Endothelial cell of umbilical vein (primary cell): ENCODE measurements around the gene RBMS3. TPM values are rescaled to one million over a fixed set of nuclear protein-coding genes. Genes with fewer than 3 reads are reported as not detected.

Source experiments
- BruUV-seq: library from RNA; stranded (reverse); fragments of 400-500 nt; replicated peaks from 2 replicates; lab custom pipeline; 2021; lab: Mats Ljungman, UMichigan
- CTCF ChIA-PET: fragments of 300-600, 350-600 bp; sonication (Branson Sonifier 250); formaldehyde crosslinking; loops from one replicate; lab custom pipeline; 2021; ENCODE audit warnings: antibody characterized with exemption, inconsistent platforms; lab: Charles Lee
- POLR2A ChIA-PET: fragments of 300-600, 350-600 bp; sonication (Branson Sonifier 250); formaldehyde crosslinking; loops from one replicate; lab custom pipeline; 2021; ENCODE audit warnings: antibody characterized with exemption, inconsistent platforms; lab: Charles Lee
- DNase-seq: peaks from one replicate; pipeline ENCODE4 v3.0.0-alpha.2; 2011; ENCODE audit warnings: low read depth, low spot score
- FAIRE-seq: peaks from 2 replicates; lab custom pipeline; 2011; peaks lifted over from hg19 to GRCh38; lab: Jason Lieb, UNC
- H2AFZ ChIP-seq: 2 replicates; pipeline ENCODE4 v1.6.0; 2012; ENCODE audit warnings: low read depth, low read length, control low read depth, inconsistent platforms
- H3K27ac ChIP-seq: 2 replicates; pipeline ENCODE4 v1.5.1; 2011; ENCODE audit warnings: low read depth, mild to moderate bottlenecking, control low read depth, low read length, moderate library complexity; ENCODE audit not compliant: insufficient read depth
- H3K27me3 ChIP-seq, 2 experiments: 2 replicates each; pipeline versions ENCODE4 v1.6.0 to v1.6.1; 2011; ENCODE audit warnings: low read length in 2 of 2, mixed read lengths in 1 of 2; ENCODE audit not compliant: control insufficient read depth in 2 of 2, insufficient read depth in 2 of 2
- H3K36me3 ChIP-seq, 2 experiments: 2 replicates in 1 of 2; 3 replicates in 1 of 2; pipeline ENCODE4 v1.5.1; 2011; ENCODE audit warnings: low read length in 2 of 2, mild to moderate bottlenecking in 1 of 2, moderate library complexity in 1 of 2; ENCODE audit not compliant: control insufficient read depth in 2 of 2, insufficient read depth in 2 of 2; ENCODE audit errors: extremely low read depth in 1 of 2
- H3K4me1 ChIP-seq: 3 replicates; pipeline ENCODE4 v1.5.1; 2011; ENCODE audit warnings: mild to moderate bottlenecking, low read length; ENCODE audit not compliant: control insufficient read depth, insufficient read depth; ENCODE audit errors: extremely low read depth
- H3K4me2 ChIP-seq: 2 replicates; pipeline ENCODE4 v1.6.1; 2011; ENCODE audit warnings: low read length, control low read depth, mixed read lengths; ENCODE audit not compliant: insufficient read depth
- H3K4me3 ChIP-seq, 3 experiments: fragments of 200-600 bp in 1 of 3; sonication (generic), shearing (Covaris generic) in 1 of 3; replicated peaks in 1 of 3; 2 replicates each; pipeline ENCODE4 v1.5.1; 2011 to 2016; ENCODE audit warnings: control low read depth in 3 of 3, low read length in 3 of 3, mild to moderate bottlenecking in 2 of 3, inconsistent platforms in 1 of 3, low read depth in 1 of 3, moderate library complexity in 1 of 3; ENCODE audit not compliant: insufficient read depth in 1 of 3
- H3K79me2 ChIP-seq: 2 replicates; pipeline ENCODE4 v1.6.0; 2012; ENCODE audit warnings: low read length, inconsistent platforms; ENCODE audit not compliant: control insufficient read depth, insufficient read depth
- H3K9ac ChIP-seq: replicated peaks from 2 replicates; pipeline ENCODE3; 2011; ENCODE audit warnings: low read length, control low read depth; ENCODE audit not compliant: insufficient read depth; ENCODE audit errors: extremely low read depth
- H3K9me1 ChIP-seq: replicated peaks from 3 replicates; pipeline ENCODE4 v1.6.0; 2011; ENCODE audit warnings: mild to moderate bottlenecking, low read length; ENCODE audit not compliant: control insufficient read depth, insufficient read depth; ENCODE audit errors: extremely low read depth
- H3K9me3 ChIP-seq: replicated peaks from 2 replicates; pipeline ENCODE4 v1.5.1; 2012; ENCODE audit warnings: low read length, inconsistent platforms; ENCODE audit not compliant: control insufficient read depth, insufficient read depth
- H4K20me1 ChIP-seq: replicated peaks from 2 replicates; pipeline ENCODE3; 2011; ENCODE audit warnings: mild to moderate bottlenecking, low read length; ENCODE audit not compliant: control insufficient read depth, insufficient read depth; ENCODE audit errors: extremely low read depth
- EZH2 ChIP-seq: IDR thresholded peaks from 2 replicates; pipeline ENCODE4 v1.6.1; 2012; ENCODE audit warnings: borderline replicate concordance, low read depth, mild to moderate bottlenecking, moderate library complexity, low read length, inconsistent platforms; ENCODE audit not compliant: severe bottlenecking
- FOS ChIP-seq: IDR thresholded peaks from 2 replicates; pipeline ENCODE4 v1.6.1; 2011; ENCODE audit warnings: mild to moderate bottlenecking, low read length, moderate library complexity, borderline replicate concordance; ENCODE audit not compliant: insufficient read depth
- GATA2 ChIP-seq: IDR thresholded peaks from 2 replicates; pipeline ENCODE4 v1.7.0; 2011; ENCODE audit warnings: low read depth, mild to moderate bottlenecking, moderate library complexity, mixed read lengths, low read length; ENCODE audit not compliant: insufficient read length, insufficient read depth
- JUN ChIP-seq: IDR thresholded peaks from 2 replicates; pipeline ENCODE4 v1.6.1; 2011; ENCODE audit warnings: borderline replicate concordance, low read depth; ENCODE audit not compliant: insufficient read length, insufficient read depth
- MYC ChIP-seq: IDR thresholded peaks from one replicate; pipeline ENCODE4 v1.6.1; 2011; ENCODE audit warnings: mild to moderate bottlenecking, low read depth, low read length
- POLR2A ChIP-seq: IDR thresholded peaks from 2 replicates; pipeline ENCODE4 v1.6.1; 2012; ENCODE audit warnings: low read depth, mild to moderate bottlenecking, control low read depth, low read length
- POLR2AphosphoS5 ChIP-seq: IDR thresholded peaks from 2 replicates; pipeline ENCODE4 v1.6.1; 2012; ENCODE audit warnings: low read depth, mild to moderate bottlenecking, control low read depth, low read length, moderate library complexity; ENCODE audit not compliant: insufficient read depth
- dilution Hi-C: fragments of 300-500 bp; cut with MboI; formaldehyde crosslinking; loops from one replicate; pipeline ENCODE4 v1.15.0; 2019; ENCODE audit warnings: low sequenced_read_pairs; ENCODE audit not compliant: extremely low pct_ligation_motif_present
- intact Hi-C: fragments of 100-400 bp; cut with micrococcal nuclease; formaldehyde crosslinking; loops from one replicate; pipeline ENCODE4 v1.10.0; 2022
- polyA plus RNA-seq, 4 experiments: library from polyadenylated mRNA; depleted of rRNA in 3 of 4; stranded (reverse) in 3 of 4; unstranded in 1 of 4; fragments of >200 nt; gene quantifications; 2 replicates each; pipeline versions ENCODE4 v1.2.1 to v1.2.3, GENCODE V29; 2011 to 2012; ENCODE audit warnings: missing spikeins in 1 of 4
- total RNA-seq: library from RNA; stranded (reverse); gene quantifications from 2 replicates; pipeline ENCODE4 v1.2.3, GENCODE V29; 2021
- TF ChIP-seq, protein P1 (sequence below), 2 donors: IDR thresholded peaks; 1 replicate in 1 of 2; 2 replicates in 1 of 2; pipeline ENCODE4 v1.5.1; 2011; ENCODE audit warnings: low read length in 2 of 2, mild to moderate bottlenecking in 2 of 2, moderate library complexity in 2 of 2, control low read depth in 1 of 2, inconsistent platforms in 1 of 2, low read depth in 1 of 2; ENCODE audit not compliant: insufficient read depth in 1 of 2; ENCODE audit errors: extremely low read depth in 1 of 2
- TF ChIP-seq, protein P2 (sequence below): IDR thresholded peaks from 2 replicates; pipeline ENCODE4 v1.6.1; 2011; ENCODE audit not compliant: insufficient read depth, insufficient read length

RBMS3 gene
- total and polyA plus RNA-seq, 2 donors (not counting 3 experiments of a cell fraction or from before 2014, with no cell fraction given) = 13.6 to 42.3 TPM

DNA sequence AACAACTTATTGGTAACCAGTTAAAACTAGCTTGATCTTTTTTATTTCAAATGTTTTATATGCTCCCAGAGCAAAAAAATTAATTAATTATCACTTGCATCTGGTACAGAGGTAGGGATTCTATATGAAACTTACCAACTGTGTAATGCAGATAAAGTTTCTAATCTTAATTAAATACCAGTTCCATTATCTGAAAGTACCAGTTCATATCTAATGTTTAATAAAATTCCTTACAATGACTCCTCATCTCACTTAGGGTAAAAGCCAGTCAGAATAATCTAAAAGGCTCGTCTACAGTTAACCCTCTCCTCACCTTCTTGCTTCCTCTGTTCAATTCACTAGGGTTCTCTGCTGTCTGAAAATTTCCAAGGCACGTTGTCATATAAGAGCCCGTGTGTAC, 384.8 kb downstream of the RBMS3 start:
- Histone ChIP-seq H3K9me3 (no peaks in the 10 kb centered on the region), H3K4me3 (no peak overlapping the region), H3K4me1 (no peaks in the 10 kb centered on the region), H3K9ac (no peak overlapping the region), H4K20me1 (no peaks in the 10 kb centered on the region), H3K27ac (no peak overlapping the region), H3K4me2 (no peak overlapping the region), H3K79me2 (no peaks in the 10 kb centered on the region), H3K27me3 (no peaks in the 10 kb centered on the region), H3K9me1 (no peaks in the 10 kb centered on the region), H2AFZ (no peak overlapping the region), H3K36me3 (no peaks in the 10 kb centered on the region)
- dilution Hi-C loops = no loop called here
- TF ChIP-seq GATA2 (no peak), FOS (no peak), EZH2 (no peak), POLR2A (no peak), POLR2AphosphoS5 (no peak), JUN (no peak), MYC (no peak)
- TF ChIP-seq, protein P1, sequence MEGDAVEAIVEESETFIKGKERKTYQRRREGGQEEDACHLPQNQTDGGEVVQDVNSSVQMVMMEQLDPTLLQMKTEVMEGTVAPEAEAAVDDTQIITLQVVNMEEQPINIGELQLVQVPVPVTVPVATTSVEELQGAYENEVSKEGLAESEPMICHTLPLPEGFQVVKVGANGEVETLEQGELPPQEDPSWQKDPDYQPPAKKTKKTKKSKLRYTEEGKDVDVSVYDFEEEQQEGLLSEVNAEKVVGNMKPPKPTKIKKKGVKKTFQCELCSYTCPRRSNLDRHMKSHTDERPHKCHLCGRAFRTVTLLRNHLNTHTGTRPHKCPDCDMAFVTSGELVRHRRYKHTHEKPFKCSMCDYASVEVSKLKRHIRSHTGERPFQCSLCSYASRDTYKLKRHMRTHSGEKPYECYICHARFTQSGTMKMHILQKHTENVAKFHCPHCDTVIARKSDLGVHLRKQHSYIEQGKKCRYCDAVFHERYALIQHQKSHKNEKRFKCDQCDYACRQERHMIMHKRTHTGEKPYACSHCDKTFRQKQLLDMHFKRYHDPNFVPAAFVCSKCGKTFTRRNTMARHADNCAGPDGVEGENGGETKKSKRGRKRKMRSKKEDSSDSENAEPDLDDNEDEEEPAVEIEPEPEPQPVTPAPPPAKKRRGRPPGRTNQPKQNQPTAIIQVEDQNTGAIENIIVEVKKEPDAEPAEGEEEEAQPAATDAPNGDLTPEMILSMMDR (IDR thresholded peaks at IDR 0.05; ENCODE audit: extremely low read depth in 1 of 2, insufficient read depth in 1 of 2, low read depth in 1 of 2, low read length in 2 of 2) = no peak
- TF ChIP-seq, protein P2, sequence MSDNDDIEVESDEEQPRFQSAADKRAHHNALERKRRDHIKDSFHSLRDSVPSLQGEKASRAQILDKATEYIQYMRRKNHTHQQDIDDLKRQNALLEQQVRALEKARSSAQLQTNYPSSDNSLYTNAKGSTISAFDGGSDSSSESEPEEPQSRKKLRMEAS = no peak
- DNase-seq (no peak), FAIRE-seq (no peak)
- ChIA-PET POLR2A (no interaction called here), CTCF (interaction anchor here (1.0 kb wide), 1 partner anchor 9 kb away, joined by 3 read pairs; no protein-coding TSS in a partner anchor)
- intact Hi-C loops = no loop called here
- no TSS peak for BruUV-seq
